HepG2 (cell line): ENCODE data around the gene HADHA. TPM values are rescaled to one million over a fixed set of nuclear protein-coding genes. Genes with fewer than 3 reads are reported as not detected.
A peak's percentile ranks its signal among the peaks of the same experiment; 100 is the strongest.

Source experiments
- ATAC-seq: fragments of 200-7000 bp; cut with Tn5 transposase; 3 replicates; pipeline ENCODE4 v1.9.1; 2020; ENCODE audit warnings: mild to moderate bottlenecking, moderate library complexity
- BruUV-seq: library from RNA; stranded (reverse); fragments of 400-500 nt; replicated peaks from 2 replicates; lab custom pipeline; 2021; lab: Mats Ljungman, UMichigan
- CTCF ChIA-PET: fragments of 300-600 bp; formaldehyde crosslinking; extraction: SDS; loops from one replicate; lab custom pipeline; 2021; ENCODE audit warnings: low total read pairs, inconsistent platforms, low intra/inter-chr PET ratio; lab: Yijun Ruan, JAX
- POLR2A ChIA-PET: fragments of 350-600 bp; sonication (Branson Sonifier 250); formaldehyde crosslinking; loops from one replicate; lab custom pipeline; 2020; ENCODE audit warnings: antibody characterized with exemption, inconsistent platforms; lab: Yijun Ruan, JAX
- DNase-seq: peaks from one replicate; pipeline ENCODE4 v3.0.0-alpha.2; 2015; ENCODE audit warnings: low spot score
- FAIRE-seq: peaks from 3 replicates; lab custom pipeline; 2011; peaks lifted over from hg19 to GRCh38; lab: Jason Lieb, UNC
- H2AFZ ChIP-seq: one replicate; pipeline ENCODE4 v1.6.1; 2011; ENCODE audit warnings: low read length, inconsistent platforms
- H3K27ac ChIP-seq: fragments of 300-600 bp; 3 replicates; pipeline ENCODE4 v1.8.0; 2011; ENCODE audit warnings: mixed run types, mild to moderate bottlenecking, mixed read lengths, low read length, inconsistent platforms; ENCODE audit not compliant: insufficient read depth; ENCODE audit errors: extremely low read length
- H3K27me3 ChIP-seq, 2 experiments: fragments of 200-600 bp in 1 of 2; 2 replicates in 1 of 2; 3 replicates in 1 of 2; pipeline versions ENCODE4 v1.6.0 to v1.8.0; 2011; ENCODE audit warnings: low read length in 2 of 2, mild to moderate bottlenecking in 2 of 2, moderate library complexity in 2 of 2, inconsistent platforms in 1 of 2; ENCODE audit not compliant: insufficient read depth in 2 of 2, control insufficient read depth in 1 of 2
- H3K36me3 ChIP-seq, 2 experiments: fragments of 200-600 bp in 1 of 2; replicated peaks in 1 of 2; 2 replicates in 1 of 2; 3 replicates in 1 of 2; pipeline versions ENCODE4 v1.5.1 to v1.8.0; 2011; ENCODE audit warnings: low read length in 2 of 2, inconsistent platforms in 1 of 2; ENCODE audit not compliant: insufficient read depth in 2 of 2, control insufficient read depth in 1 of 2
- H3K4me1 ChIP-seq: 2 replicates; pipeline ENCODE4 v1.5.1; 2012; ENCODE audit warnings: low read length, inconsistent platforms; ENCODE audit not compliant: insufficient read depth
- H3K4me2 ChIP-seq: 2 replicates; pipeline ENCODE4 v1.6.0; 2011; ENCODE audit warnings: low read depth, low read length, inconsistent platforms
- H3K4me3 ChIP-seq, 3 experiments: fragments of 200-600 bp in 1 of 3; sonication (generic), shearing (Covaris generic) in 1 of 3; replicated peaks in 1 of 3; 2 replicates each; pipeline ENCODE4 v1.5.1; 2011 to 2016; ENCODE audit warnings: low read length in 3 of 3, inconsistent platforms in 2 of 3, low read depth in 2 of 3, mild to moderate bottlenecking in 2 of 3, control low read depth in 1 of 3, mixed read lengths in 1 of 3; ENCODE audit not compliant: insufficient read depth in 1 of 3
- H3K79me2 ChIP-seq: one replicate; pipeline ENCODE4 v1.6.1; 2011; ENCODE audit warnings: low read length, inconsistent platforms; ENCODE audit not compliant: insufficient read depth
- H3K9ac ChIP-seq: 2 replicates; pipeline ENCODE4 v1.6.0; 2011; ENCODE audit warnings: mild to moderate bottlenecking, low read depth, low read length, inconsistent platforms; ENCODE audit not compliant: insufficient read depth
- H3K9me3 ChIP-seq: 2 replicates; pipeline ENCODE4 v1.5.1; 2012; ENCODE audit warnings: mild to moderate bottlenecking, low read length
- H4K20me1 ChIP-seq: 2 replicates; pipeline ENCODE4 v1.6.0; 2011; ENCODE audit warnings: inconsistent platforms, mild to moderate bottlenecking, low read length, moderate library complexity; ENCODE audit not compliant: insufficient read depth
- EHMT2 ChIP-seq: fragments of 200-600 bp; sonication (generic); IDR thresholded peaks from 2 replicates; pipeline ENCODE4 v1.7.0; 2017; ENCODE audit warnings: antibody characterized with exemption, low read depth, low read length, borderline replicate concordance
- MAFF ChIP-seq: IDR thresholded peaks from 2 replicates; pipeline ENCODE4 v1.6.1; 2011; ENCODE audit warnings: low read depth, low read length, improper control_type of control experiment
- REL ChIP-seq: sonication (generic); formaldehyde crosslinking; conservative IDR thresholded peaks from 2 replicates; pipeline ENCODE4 v1.8.0; 2022; ENCODE audit warnings: mild to moderate bottlenecking, missing genetic modification reagents, moderate library complexity
- TARDBP ChIP-seq: sonication (generic); formaldehyde crosslinking; IDR thresholded peaks from 2 replicates; pipeline ENCODE4 v1.8.0; 2022; ENCODE audit warnings: mild to moderate bottlenecking, missing genetic modification reagents
- ZEB1 ChIP-seq: IDR thresholded peaks from 2 replicates; pipeline ENCODE4 v1.6.1; 2012; ENCODE audit warnings: mild to moderate bottlenecking, low read depth, inconsistent platforms; ENCODE audit not compliant: insufficient replicate concordance
- ZNF337 ChIP-seq: sonication (generic); formaldehyde crosslinking; IDR thresholded peaks from 2 replicates; pipeline ENCODE4 v1.5.1; 2020; ENCODE audit warnings: missing genetic modification reagents, low read depth, mild to moderate bottlenecking, borderline replicate concordance
- ZSCAN22 ChIP-seq: sonication (generic); formaldehyde crosslinking; IDR thresholded peaks from 2 replicates; pipeline ENCODE4 v1.4.0; 2020; ENCODE audit warnings: mild to moderate bottlenecking, missing genetic modification reagents
- WGBS: methylation state at CpG from one replicate; pipeline ENCODE4 v1.1.6; 2017; ENCODE audit warnings: low lambda C conversion rate; 5-methylcytosine and 5-hydroxymethylcytosine counted together
- in situ Hi-C: cut with HindIII; loops from 2 replicates; pipeline ENCODE4 v1.10.0; 2017; ENCODE audit warnings: low pct_unique_long_range_greater_than_20kb; ENCODE audit not compliant: extremely low pct_ligation_motif_present
- intact Hi-C: fragments of 100-400 bp; cut with micrococcal nuclease; formaldehyde crosslinking; loops from one replicate; pipeline ENCODE4 v1.10.0; 2022; ENCODE audit not compliant: unreplicated experiment
- polyA plus RNA-seq, 8 experiments: library from polyadenylated mRNA; depleted of rRNA in 3 of 8; stranded (reverse) in 7 of 8; unstranded in 1 of 8; fragments of >200 nt; fragmentation: Illumina TruSeq in 4 of 8; extraction: Trizol in 4 of 8; gene quantifications; 2 replicates each; pipeline versions ENCODE4 v1.2.1 to v1.2.3, GENCODE V29; 2011 to 2016; ENCODE audit warnings: low read depth in 4 of 8, missing spikeins in 1 of 8, mixed read lengths in 1 of 8; ENCODE audit not compliant: insufficient read depth in 1 of 8
- total RNA-seq, 5 experiments: library from RNA; depleted of rRNA; stranded (reverse); fragments of >200 nt; fragmentation: Illumina TruSeq; extraction: Trizol; gene quantifications; 2 replicates each; pipeline ENCODE4 v1.2.3, GENCODE V29; 2016; ENCODE audit warnings: low read depth in 1 of 5
- TF ChIP-seq, protein P1 (sequence below): sonication (generic); formaldehyde crosslinking; IDR thresholded peaks from 2 replicates; pipeline ENCODE4 v1.9.0; 2021; ENCODE audit warnings: missing genetic modification reagents, mild to moderate bottlenecking, borderline replicate concordance
- TF ChIP-seq, protein P2 (sequence below), 2 experiments: fragments of 450-650 bp in 1 of 2; sonication (generic) in 1 of 2; formaldehyde crosslinking; IDR thresholded peaks; 2 replicates each; pipeline versions ENCODE4 v1.5.0 to v1.8.0; 2020 to 2022; ENCODE audit warnings: mild to moderate bottlenecking in 1 of 2, missing genetic modification reagents in 1 of 2
- TF ChIP-seq, protein P3 (sequence below): sonication (generic); formaldehyde crosslinking; IDR thresholded peaks from 2 replicates; pipeline ENCODE4 v1.8.0; 2022; ENCODE audit warnings: mild to moderate bottlenecking, missing genetic modification reagents, borderline replicate concordance

Gene HADHA
- total and polyA plus RNA-seq, 2 of the 13 experiments (the other 11 are each of a cell fraction or from before 2014, with no cell fraction given): 102 to 270 TPM

DNA sequence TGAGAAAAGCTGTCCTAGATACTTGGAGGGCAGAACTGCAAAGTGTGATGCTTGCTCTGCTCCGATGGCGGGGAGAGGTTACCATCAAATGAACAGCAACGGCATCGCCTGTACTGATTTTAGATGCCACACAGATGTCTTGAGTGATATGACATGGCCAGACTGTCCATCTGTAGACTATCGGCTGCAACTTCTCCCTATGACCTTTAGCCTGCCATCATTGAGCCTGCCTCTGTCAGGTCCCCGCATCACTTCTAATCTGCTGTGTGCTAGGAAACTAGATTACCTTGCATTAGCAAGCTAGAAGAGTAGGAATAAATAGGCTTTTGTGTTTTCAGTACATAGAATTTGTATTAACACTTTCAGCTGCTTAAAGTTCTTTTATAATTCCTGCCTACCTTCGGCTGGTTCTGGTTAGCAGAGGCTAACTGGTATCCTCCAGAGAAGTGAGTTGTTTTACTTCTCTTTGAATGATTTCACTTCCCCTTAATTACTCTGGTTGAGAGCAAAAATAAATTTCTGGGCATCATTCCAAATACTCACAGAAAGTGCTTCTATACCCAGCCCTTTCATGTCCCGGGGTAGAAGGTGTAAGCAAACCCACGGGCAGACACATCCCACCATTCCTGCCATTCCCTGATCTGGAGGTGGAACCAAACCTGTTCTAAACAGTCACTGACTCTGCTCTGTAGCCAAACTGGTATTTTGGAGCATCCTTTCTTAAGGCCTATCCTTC lies 47.6 kb downstream of the HADHA start (continued):
- TF ChIP-seq, protein P1, sequence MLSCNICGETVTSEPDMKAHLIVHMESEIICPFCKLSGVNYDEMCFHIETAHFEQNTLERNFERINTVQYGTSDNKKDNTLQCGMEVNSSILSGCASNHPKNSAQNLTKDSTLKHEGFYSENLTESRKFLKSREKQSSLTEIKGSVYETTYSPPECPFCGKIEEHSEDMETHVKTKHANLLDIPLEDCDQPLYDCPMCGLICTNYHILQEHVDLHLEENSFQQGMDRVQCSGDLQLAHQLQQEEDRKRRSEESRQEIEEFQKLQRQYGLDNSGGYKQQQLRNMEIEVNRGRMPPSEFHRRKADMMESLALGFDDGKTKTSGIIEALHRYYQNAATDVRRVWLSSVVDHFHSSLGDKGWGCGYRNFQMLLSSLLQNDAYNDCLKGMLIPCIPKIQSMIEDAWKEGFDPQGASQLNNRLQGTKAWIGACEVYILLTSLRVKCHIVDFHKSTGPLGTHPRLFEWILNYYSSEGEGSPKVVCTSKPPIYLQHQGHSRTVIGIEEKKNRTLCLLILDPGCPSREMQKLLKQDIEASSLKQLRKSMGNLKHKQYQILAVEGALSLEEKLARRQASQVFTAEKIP (CRISPR knock-in tag): no peak
- TF ChIP-seq, protein P2, sequence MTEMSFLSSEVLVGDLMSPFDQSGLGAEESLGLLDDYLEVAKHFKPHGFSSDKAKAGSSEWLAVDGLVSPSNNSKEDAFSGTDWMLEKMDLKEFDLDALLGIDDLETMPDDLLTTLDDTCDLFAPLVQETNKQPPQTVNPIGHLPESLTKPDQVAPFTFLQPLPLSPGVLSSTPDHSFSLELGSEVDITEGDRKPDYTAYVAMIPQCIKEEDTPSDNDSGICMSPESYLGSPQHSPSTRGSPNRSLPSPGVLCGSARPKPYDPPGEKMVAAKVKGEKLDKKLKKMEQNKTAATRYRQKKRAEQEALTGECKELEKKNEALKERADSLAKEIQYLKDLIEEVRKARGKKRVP (CRISPR knock-in tag; IDR thresholded peaks at IDR 0.05): no peak
- no peak for TF ChIP-seq ZEB1
- TF ChIP-seq MAFF: no peak

DNA sequence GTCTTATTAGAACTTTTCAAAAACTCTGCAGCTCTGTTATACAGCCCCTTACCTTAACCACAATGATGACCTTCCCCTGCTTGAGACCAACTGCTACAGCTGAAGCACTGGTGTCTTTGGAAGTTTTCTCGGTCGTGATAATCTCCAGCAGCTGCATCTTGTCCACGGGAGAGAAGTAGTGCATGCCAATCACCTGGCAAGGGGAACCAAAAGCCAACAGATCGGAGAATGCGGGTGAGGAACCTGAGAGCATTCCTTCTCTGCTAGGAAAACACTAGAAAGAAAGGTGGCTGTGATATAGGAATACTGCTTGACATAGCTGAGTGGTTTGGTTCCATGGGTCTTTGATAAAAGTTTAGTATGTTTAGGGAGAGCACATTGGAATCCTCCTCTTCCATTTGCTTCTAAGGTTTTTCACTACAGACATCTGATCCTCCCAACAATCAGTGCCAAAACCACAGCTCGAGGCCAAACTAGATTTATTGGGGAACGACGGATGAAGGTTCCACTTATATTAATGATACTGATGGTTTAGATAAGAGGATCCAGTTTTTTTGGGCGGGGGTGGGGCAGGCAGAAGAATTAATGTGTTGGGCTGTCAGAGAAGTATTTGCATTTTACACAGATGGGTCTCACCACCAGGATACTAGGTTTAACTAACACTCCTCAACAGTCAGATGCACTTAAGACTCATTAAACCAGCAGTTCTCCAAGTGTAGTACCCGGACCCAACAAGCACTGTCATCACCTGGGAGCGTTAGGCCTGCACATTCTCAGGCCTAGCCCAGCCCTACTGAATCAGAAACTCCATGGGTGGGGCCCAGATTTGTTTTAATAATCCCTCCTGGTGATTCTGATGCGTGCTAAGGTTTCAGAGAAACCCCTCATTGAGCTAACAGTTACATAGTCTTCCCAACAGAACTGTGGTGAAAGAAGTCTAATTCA lies 49.1 kb downstream of the HADHA start:
- Histone ChIP-seq H4K20me1 (no peaks in the 10 kb centered on the region), H2AFZ (no peak overlapping the region), H3K27ac (no peak overlapping the region), H3K9me3 (no peaks in the 10 kb centered on the region), H3K36me3 (peaks cover 35 to 90% of the 10 kb centered on the region in 2 experiments), H3K79me2 (no peaks in the 10 kb centered on the region), H3K4me2 (no peak overlapping the region), H3K4me1 (no peaks in the 10 kb centered on the region), H3K4me3 (no peak overlapping the region), H3K9ac (no peak overlapping the region), H3K27me3 (no peaks in the 10 kb centered on the region)
- ChIA-PET POLR2A (no interaction called here), CTCF (no interaction called here)
- no TSS peak for BruUV-seq
- WGBS: 99% methylated on average over 12 of the region's 12 CpGs
- in situ Hi-C loops (no loop called here), intact Hi-C loops (no loop called here)
- FAIRE-seq (peak; percentile 40), DNase-seq (no peak), ATAC-seq (no peak)
- TF ChIP-seq EHMT2: no peak
- TF ChIP-seq ZSCAN22 (CRISPR knock-in tag): no peak
- TF ChIP-seq, protein P3, sequence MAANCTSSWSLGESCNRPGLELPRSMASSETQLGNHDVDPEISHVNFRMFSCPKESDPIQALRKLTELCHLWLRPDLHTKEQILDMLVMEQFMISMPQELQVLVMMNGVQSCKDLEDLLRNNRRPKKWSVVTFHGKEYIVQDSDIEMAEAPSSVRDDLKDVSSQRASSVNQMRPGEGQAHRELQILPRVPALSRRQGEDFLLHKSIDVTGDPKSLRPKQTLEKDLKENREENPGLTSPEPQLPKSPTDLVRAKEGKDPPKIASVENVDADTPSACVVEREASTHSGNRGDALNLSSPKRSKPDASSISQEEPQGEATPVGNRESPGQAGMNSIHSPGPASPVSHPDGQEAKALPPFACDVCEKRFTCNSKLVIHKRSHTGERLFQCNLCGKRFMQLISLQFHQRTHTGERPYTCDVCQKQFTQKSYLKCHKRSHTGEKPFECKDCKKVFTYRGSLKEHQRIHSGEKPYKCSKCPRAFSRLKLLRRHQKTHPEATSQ: no peak
- TF ChIP-seq TARDBP: no peak
- no peak for TF ChIP-seq REL (CRISPR knock-in tag)
- no peak for TF ChIP-seq ZNF337 (CRISPR knock-in tag)
